HepG2 (cell line): ENCODE results near the gene FSD2. TPM values are rescaled to one million over a fixed set of nuclear protein-coding genes. Genes with fewer than 3 reads are reported as not detected.

Experiments used
- ATAC-seq: fragments of 200-7000 bp; cut with Tn5 transposase; 3 replicates; pipeline ENCODE4 v1.9.1; 2020; ENCODE audit warnings: mild to moderate bottlenecking, moderate library complexity
- BruUV-seq: library from RNA; stranded (reverse); fragments of 400-500 nt; replicated peaks from 2 replicates; lab custom pipeline; 2021; lab: Mats Ljungman, UMichigan
- CTCF ChIA-PET: fragments of 300-600 bp; formaldehyde crosslinking; extraction: SDS; loops from one replicate; lab custom pipeline; 2021; ENCODE audit warnings: low total read pairs, inconsistent platforms, low intra/inter-chr PET ratio; lab: Yijun Ruan, JAX
- POLR2A ChIA-PET: fragments of 350-600 bp; sonication (Branson Sonifier 250); formaldehyde crosslinking; loops from one replicate; lab custom pipeline; 2020; ENCODE audit warnings: antibody characterized with exemption, inconsistent platforms; lab: Yijun Ruan, JAX
- DNase-seq: peaks from one replicate; pipeline ENCODE4 v3.0.0-alpha.2; 2015; ENCODE audit warnings: low spot score
- FAIRE-seq: peaks from 3 replicates; lab custom pipeline; 2011; peaks lifted over from hg19 to GRCh38; lab: Jason Lieb, UNC
- H2AFZ ChIP-seq: one replicate; pipeline ENCODE4 v1.6.1; 2011; ENCODE audit warnings: low read length, inconsistent platforms
- H3K27ac ChIP-seq: fragments of 300-600 bp; 3 replicates; pipeline ENCODE4 v1.8.0; 2011; ENCODE audit warnings: mixed run types, mild to moderate bottlenecking, mixed read lengths, low read length, inconsistent platforms; ENCODE audit not compliant: insufficient read depth; ENCODE audit errors: extremely low read length
- H3K27me3 ChIP-seq, 2 experiments: fragments of 200-600 bp in 1 of 2; 2 replicates in 1 of 2; 3 replicates in 1 of 2; pipeline versions ENCODE4 v1.6.0 to v1.8.0; 2011; ENCODE audit warnings: low read length in 2 of 2, mild to moderate bottlenecking in 2 of 2, moderate library complexity in 2 of 2, inconsistent platforms in 1 of 2; ENCODE audit not compliant: insufficient read depth in 2 of 2, control insufficient read depth in 1 of 2
- H3K36me3 ChIP-seq, 2 experiments: fragments of 200-600 bp in 1 of 2; replicated peaks in 1 of 2; 2 replicates in 1 of 2; 3 replicates in 1 of 2; pipeline versions ENCODE4 v1.5.1 to v1.8.0; 2011; ENCODE audit warnings: low read length in 2 of 2, inconsistent platforms in 1 of 2; ENCODE audit not compliant: insufficient read depth in 2 of 2, control insufficient read depth in 1 of 2
- H3K4me1 ChIP-seq: 2 replicates; pipeline ENCODE4 v1.5.1; 2012; ENCODE audit warnings: low read length, inconsistent platforms; ENCODE audit not compliant: insufficient read depth
- H3K4me2 ChIP-seq: 2 replicates; pipeline ENCODE4 v1.6.0; 2011; ENCODE audit warnings: low read depth, low read length, inconsistent platforms
- H3K4me3 ChIP-seq, 3 experiments: fragments of 200-600 bp in 1 of 3; sonication (generic), shearing (Covaris generic) in 1 of 3; replicated peaks in 1 of 3; 2 replicates each; pipeline ENCODE4 v1.5.1; 2011 to 2016; ENCODE audit warnings: low read length in 3 of 3, inconsistent platforms in 2 of 3, low read depth in 2 of 3, mild to moderate bottlenecking in 2 of 3, control low read depth in 1 of 3, mixed read lengths in 1 of 3; ENCODE audit not compliant: insufficient read depth in 1 of 3
- H3K79me2 ChIP-seq: one replicate; pipeline ENCODE4 v1.6.1; 2011; ENCODE audit warnings: low read length, inconsistent platforms; ENCODE audit not compliant: insufficient read depth
- H3K9ac ChIP-seq: 2 replicates; pipeline ENCODE4 v1.6.0; 2011; ENCODE audit warnings: mild to moderate bottlenecking, low read depth, low read length, inconsistent platforms; ENCODE audit not compliant: insufficient read depth
- H3K9me3 ChIP-seq: 2 replicates; pipeline ENCODE4 v1.5.1; 2012; ENCODE audit warnings: mild to moderate bottlenecking, low read length
- H4K20me1 ChIP-seq: 2 replicates; pipeline ENCODE4 v1.6.0; 2011; ENCODE audit warnings: inconsistent platforms, mild to moderate bottlenecking, low read length, moderate library complexity; ENCODE audit not compliant: insufficient read depth
- BRCA1 ChIP-seq: sonication (generic); formaldehyde crosslinking; IDR thresholded peaks from 2 replicates; pipeline ENCODE4 v1.4.0; 2020; ENCODE audit warnings: missing genetic modification reagents
- CEBPG ChIP-seq: IDR thresholded peaks from 2 replicates; pipeline ENCODE4 v1.6.1; 2016
- GABPA ChIP-seq, 2 experiments: IDR thresholded peaks; 2 replicates each; pipeline ENCODE4 v1.6.1; 2011 to 2016; ENCODE audit warnings: low read depth in 2 of 2, low read length in 1 of 2, missing biosample characterization in 1 of 2, missing genetic modification characterization in 1 of 2
- HDAC2 ChIP-seq: sonication (generic); formaldehyde crosslinking; IDR thresholded peaks from 2 replicates; pipeline ENCODE4 v1.4.0; 2020; ENCODE audit warnings: missing genetic modification reagents
- HMGA1 ChIP-seq: sonication (generic); formaldehyde crosslinking; conservative IDR thresholded peaks from 2 replicates; pipeline ENCODE4 v1.4.0; 2020; ENCODE audit warnings: missing genetic modification reagents
- KAT7 ChIP-seq: IDR thresholded peaks from 2 replicates; pipeline ENCODE4 v1.6.1; 2018; ENCODE audit warnings: borderline replicate concordance, missing compliant biosample characterization
- KDM3A ChIP-seq: IDR thresholded peaks from 2 replicates; pipeline ENCODE4 v1.6.1; 2018; ENCODE audit warnings: low read depth, missing compliant biosample characterization
- PAF1 ChIP-seq: IDR thresholded peaks from 2 replicates; pipeline ENCODE4 v1.6.1; 2016; ENCODE audit warnings: missing genetic modification reagents, missing compliant biosample characterization
- POGZ ChIP-seq: sonication (generic); formaldehyde crosslinking; IDR thresholded peaks from 2 replicates; pipeline ENCODE4 v1.4.0; 2020; ENCODE audit warnings: mild to moderate bottlenecking, missing genetic modification reagents
- SRF ChIP-seq: IDR thresholded peaks from 2 replicates; pipeline ENCODE4 v1.6.1; 2011; ENCODE audit warnings: mild to moderate bottlenecking, low read depth, low read length, moderate library complexity
- TARDBP ChIP-seq: sonication (generic); formaldehyde crosslinking; IDR thresholded peaks from 2 replicates; pipeline ENCODE4 v1.8.0; 2022; ENCODE audit warnings: mild to moderate bottlenecking, missing genetic modification reagents
- TEAD2 ChIP-seq: sonication (generic); formaldehyde crosslinking; IDR thresholded peaks from 2 replicates; pipeline ENCODE4 v1.9.0; 2021; ENCODE audit warnings: missing genetic modification reagents
- ZNF207 ChIP-seq: fragments of 450-650 bp; IDR thresholded peaks from 2 replicates; pipeline ENCODE4 v1.6.1; 2016; ENCODE audit warnings: antibody characterized with exemption, borderline replicate concordance
- ZNF329 ChIP-seq: sonication (generic); formaldehyde crosslinking; IDR thresholded peaks from 2 replicates; pipeline ENCODE4 v1.9.0; 2021; ENCODE audit warnings: low read depth, mild to moderate bottlenecking, missing genetic modification reagents
- ZNF547 ChIP-seq: sonication (generic); formaldehyde crosslinking; IDR thresholded peaks from 2 replicates; pipeline ENCODE4 v1.5.1; 2020; ENCODE audit warnings: mild to moderate bottlenecking, missing genetic modification reagents
- ZNF552 ChIP-seq: sonication (generic); formaldehyde crosslinking; IDR thresholded peaks from 2 replicates; pipeline ENCODE4 v1.9.0; 2022; ENCODE audit warnings: missing genetic modification reagents, mild to moderate bottlenecking, borderline replicate concordance
- WGBS: methylation state at CpG from one replicate; pipeline ENCODE4 v1.1.6; 2017; ENCODE audit warnings: low lambda C conversion rate; 5-methylcytosine and 5-hydroxymethylcytosine counted together
- in situ Hi-C: cut with HindIII; loops from 2 replicates; pipeline ENCODE4 v1.10.0; 2017; ENCODE audit warnings: low pct_unique_long_range_greater_than_20kb; ENCODE audit not compliant: extremely low pct_ligation_motif_present
- intact Hi-C: fragments of 100-400 bp; cut with micrococcal nuclease; formaldehyde crosslinking; loops from one replicate; pipeline ENCODE4 v1.10.0; 2022; ENCODE audit not compliant: unreplicated experiment
- polyA plus RNA-seq, 8 experiments: library from polyadenylated mRNA; depleted of rRNA in 3 of 8; stranded (reverse) in 7 of 8; unstranded in 1 of 8; fragments of >200 nt; fragmentation: Illumina TruSeq in 4 of 8; extraction: Trizol in 4 of 8; gene quantifications; 2 replicates each; pipeline versions ENCODE4 v1.2.1 to v1.2.3, GENCODE V29; 2011 to 2016; ENCODE audit warnings: low read depth in 4 of 8, missing spikeins in 1 of 8, mixed read lengths in 1 of 8; ENCODE audit not compliant: insufficient read depth in 1 of 8
- total RNA-seq, 5 experiments: library from RNA; depleted of rRNA; stranded (reverse); fragments of >200 nt; fragmentation: Illumina TruSeq; extraction: Trizol; gene quantifications; 2 replicates each; pipeline ENCODE4 v1.2.3, GENCODE V29; 2016; ENCODE audit warnings: low read depth in 1 of 5
- TF ChIP-seq, protein P1 (sequence below): sonication (generic); formaldehyde crosslinking; IDR thresholded peaks from 2 replicates; pipeline ENCODE4 v1.4.0; 2020; ENCODE audit warnings: missing genetic modification reagents
- TF ChIP-seq, protein P2 (sequence below): sonication (generic); formaldehyde crosslinking; IDR thresholded peaks from 2 replicates; pipeline ENCODE4 v1.8.1; 2022; ENCODE audit warnings: mild to moderate bottlenecking, missing genetic modification reagents
- TF ChIP-seq, protein P3 (sequence below): sonication (generic); formaldehyde crosslinking; IDR thresholded peaks from 2 replicates; pipeline ENCODE4 v1.8.0; 2023; ENCODE audit warnings: mild to moderate bottlenecking, missing genetic modification reagents

FSD2 gene
- total and polyA plus RNA-seq, 2 of the 13 experiments (the other 11 are each of a cell fraction or from before 2014, with no cell fraction given): not detected

DNA sequence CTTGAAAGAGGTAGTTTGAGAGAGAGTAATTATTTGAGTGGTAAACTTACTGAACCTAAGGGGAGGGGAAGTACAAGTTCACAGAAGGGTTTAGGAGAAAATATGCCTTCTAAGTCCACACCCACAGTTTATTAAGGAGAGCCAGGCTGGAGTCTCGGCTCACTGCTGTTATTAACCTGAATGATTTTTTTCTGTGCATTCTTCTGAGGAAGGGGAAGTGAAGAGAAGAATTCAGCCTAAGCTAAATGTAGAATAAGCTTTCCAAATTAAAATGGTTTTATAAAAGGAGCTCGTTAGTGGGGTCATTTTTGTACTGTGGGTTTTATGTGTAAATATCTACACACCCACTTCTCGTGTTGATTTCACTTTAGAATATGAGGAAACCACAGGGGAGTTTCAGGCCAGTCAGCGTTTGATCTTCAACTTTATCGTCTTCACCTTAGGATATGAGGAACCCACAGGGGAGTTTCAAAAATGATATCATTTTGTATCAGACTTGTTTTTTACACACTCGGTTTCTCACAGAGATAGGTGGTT, 5.1 kb upstream of the FSD2 start (continued):
- TF ChIP-seq, protein P1, sequence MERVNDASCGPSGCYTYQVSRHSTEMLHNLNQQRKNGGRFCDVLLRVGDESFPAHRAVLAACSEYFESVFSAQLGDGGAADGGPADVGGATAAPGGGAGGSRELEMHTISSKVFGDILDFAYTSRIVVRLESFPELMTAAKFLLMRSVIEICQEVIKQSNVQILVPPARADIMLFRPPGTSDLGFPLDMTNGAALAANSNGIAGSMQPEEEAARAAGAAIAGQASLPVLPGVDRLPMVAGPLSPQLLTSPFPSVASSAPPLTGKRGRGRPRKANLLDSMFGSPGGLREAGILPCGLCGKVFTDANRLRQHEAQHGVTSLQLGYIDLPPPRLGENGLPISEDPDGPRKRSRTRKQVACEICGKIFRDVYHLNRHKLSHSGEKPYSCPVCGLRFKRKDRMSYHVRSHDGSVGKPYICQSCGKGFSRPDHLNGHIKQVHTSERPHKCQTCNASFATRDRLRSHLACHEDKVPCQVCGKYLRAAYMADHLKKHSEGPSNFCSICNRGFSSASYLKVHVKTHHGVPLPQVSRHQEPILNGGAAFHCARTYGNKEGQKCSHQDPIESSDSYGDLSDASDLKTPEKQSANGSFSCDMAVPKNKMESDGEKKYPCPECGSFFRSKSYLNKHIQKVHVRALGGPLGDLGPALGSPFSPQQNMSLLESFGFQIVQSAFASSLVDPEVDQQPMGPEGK: no peak
- TF ChIP-seq HMGA1 (CRISPR knock-in tag) (no peak), BRCA1 (CRISPR knock-in tag) (no peak), PAF1 (CRISPR knock-in tag) (no peak), SRF (no peak), KAT7 (CRISPR knock-in tag) (no peak)
- TF ChIP-seq, protein P2, sequence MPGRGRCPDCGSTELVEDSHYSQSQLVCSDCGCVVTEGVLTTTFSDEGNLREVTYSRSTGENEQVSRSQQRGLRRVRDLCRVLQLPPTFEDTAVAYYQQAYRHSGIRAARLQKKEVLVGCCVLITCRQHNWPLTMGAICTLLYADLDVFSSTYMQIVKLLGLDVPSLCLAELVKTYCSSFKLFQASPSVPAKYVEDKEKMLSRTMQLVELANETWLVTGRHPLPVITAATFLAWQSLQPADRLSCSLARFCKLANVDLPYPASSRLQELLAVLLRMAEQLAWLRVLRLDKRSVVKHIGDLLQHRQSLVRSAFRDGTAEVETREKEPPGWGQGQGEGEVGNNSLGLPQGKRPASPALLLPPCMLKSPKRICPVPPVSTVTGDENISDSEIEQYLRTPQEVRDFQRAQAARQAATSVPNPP: no peak

DNA sequence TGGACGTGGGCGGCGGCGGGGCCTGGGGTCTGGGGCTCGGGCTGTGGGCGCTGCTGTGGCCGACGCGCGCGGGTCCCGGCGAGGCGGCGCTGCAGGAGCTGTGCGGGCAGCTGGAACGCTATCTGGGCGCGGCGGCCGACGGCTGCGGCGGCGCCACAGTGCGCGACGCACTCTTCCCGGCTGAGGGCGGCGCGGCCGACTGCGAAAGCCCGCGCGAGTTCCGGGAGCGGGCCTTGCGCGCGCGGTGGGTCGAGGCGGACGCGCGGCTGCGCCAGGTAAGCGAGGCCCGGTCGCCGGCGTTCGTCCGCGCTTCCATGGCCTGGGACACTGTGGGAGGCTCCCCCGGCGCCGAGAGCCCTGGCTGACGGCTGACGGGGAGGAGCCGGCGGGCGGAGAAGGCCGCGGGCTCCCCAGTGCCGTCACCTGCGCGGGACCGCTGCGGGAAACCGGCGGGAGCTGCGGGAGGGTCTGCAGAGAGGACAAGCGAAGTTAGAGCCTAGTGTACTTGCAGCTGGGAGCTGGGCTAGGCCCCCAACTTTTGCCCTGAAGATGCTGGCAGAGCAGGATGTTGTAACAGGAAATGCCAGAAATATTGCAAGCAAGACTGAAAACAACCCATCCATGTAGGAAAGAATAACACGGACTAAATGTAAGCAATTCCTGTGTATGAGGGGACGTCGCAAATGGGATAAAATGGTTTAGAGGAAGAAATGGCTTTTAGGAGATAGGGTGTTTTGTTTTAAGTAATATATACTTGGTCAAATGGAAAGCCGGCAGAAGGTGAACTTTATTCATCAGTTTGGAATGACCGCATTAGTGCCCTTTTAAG, 4.4 kb upstream of the FSD2 start:
- peaks cover 2 to 11% of the 10 kb centered on the region in 2 experiments; a peak in 3 of 5 replicates for H3K36me3 ChIP-seq
- ATAC-seq (no peak; the same call in 2 of the 3 replicates), FAIRE-seq (no peak), DNase-seq (peak; percentile 39)
- peaks cover 3% of the 10 kb centered on the region; the same call in 1 of the 2 replicates for H4K20me1 ChIP-seq
- intact Hi-C loops: no loop called here
- no peaks in the 10 kb centered on the region for H3K9me3 ChIP-seq
- in situ Hi-C loops: no loop called here
- peaks cover 27% of the 10 kb centered on the region for H3K79me2 ChIP-seq
- H3K4me1 ChIP-seq: peaks cover 27% of the 10 kb centered on the region
- ChIA-PET CTCF (no interaction called here), POLR2A (interaction anchor here (0.9 to 2.6 kb wide), 3 partner anchors 60 to 270 kb away, joined by 3 to 26 read pairs (median 5); partner anchors contain the start of genes RAMAC and RPS17)
- under 1% methylated on average over 21 of the region's 81 CpGs for WGBS
- H3K9ac ChIP-seq: peak overlapping the region; percentile 96
- peak overlapping the region; percentile 97 for H3K27ac ChIP-seq
- H3K27me3 ChIP-seq: no peaks in the 10 kb centered on the region; a peak in 2 of 5 replicates
- no TSS peak for BruUV-seq
- peak overlapping the region; percentile 65 for H3K4me2 ChIP-seq
- H2AFZ ChIP-seq: no peak overlapping the region
- peak overlapping the region; percentile 64 to 85 (median 84) for H3K4me3 ChIP-seq
- TF ChIP-seq POGZ (CRISPR knock-in tag) (peak; percentile 26; the same call in 1 of the 2 replicates), ZNF547 (CRISPR knock-in tag) (peak; percentile 63; the same call in 1 of the 2 replicates), GABPA (IDR thresholded peaks at IDR 0.05; ENCODE audit: low read depth, low read length) (0 out of 2 replicates have a peak, but pooled peaks have one; percentile 11), GABPA (CRISPR knock-in tag; IDR thresholded peaks at IDR 0.05; ENCODE audit: low read depth) (peak; percentile 45; the same call in 1 of the 2 replicates), ZNF552 (CRISPR knock-in tag) (no peak), ZNF207 (no peak), HDAC2 (0 out of 2 replicates have a peak, but pooled peaks have one; percentile 16), TEAD2 (CRISPR knock-in tag) (no peak), KDM3A (CRISPR knock-in tag) (no peak), ZNF329 (CRISPR knock-in tag) (0 out of 2 replicates have a peak, but pooled peaks have one; percentile 43), TARDBP (CRISPR knock-in tag) (0 out of 2 replicates have a peak, but pooled peaks have one; percentile 32), CEBPG (CRISPR knock-in tag) (peak; percentile 70)
- TF ChIP-seq, protein P3, sequence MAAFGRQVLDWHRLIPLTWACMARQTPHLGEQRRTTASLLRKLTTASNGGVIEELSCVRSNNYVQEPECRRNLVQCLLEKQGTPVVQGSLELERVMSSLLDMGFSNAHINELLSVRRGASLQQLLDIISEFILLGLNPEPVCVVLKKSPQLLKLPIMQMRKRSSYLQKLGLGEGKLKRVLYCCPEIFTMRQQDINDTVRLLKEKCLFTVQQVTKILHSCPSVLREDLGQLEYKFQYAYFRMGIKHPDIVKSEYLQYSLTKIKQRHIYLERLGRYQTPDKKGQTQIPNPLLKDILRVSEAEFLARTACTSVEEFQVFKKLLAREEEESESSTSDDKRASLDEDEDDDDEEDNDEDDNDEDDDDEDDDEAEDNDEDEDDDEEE (CRISPR knock-in tag): no peak
